SK-N-SH treated with all-trans-retinoic acid at 6 μM for 48 hours (cell line): ENCODE results near the gene SIGLEC9.

ENCODE experiments used
- ATAC-seq: fragments of 200-7000 bp; cut with Tn5 transposase; 3 replicates; pipeline ENCODE4 v1.9.1; 2020; ENCODE audit warnings: mild to moderate bottlenecking, moderate library complexity
- ARNTL ChIP-seq: fragments of 450-650 bp; formaldehyde crosslinking; IDR thresholded peaks from 2 replicates; pipeline ENCODE4 v1.5.0; 2020; ENCODE audit warnings: low read depth, mild to moderate bottlenecking, moderate library complexity, borderline replicate concordance
- BACH2 ChIP-seq: fragments of 250-450 bp; sonication (Bioruptor Pico); IDR thresholded peaks from 2 replicates; pipeline ENCODE4 v1.9.0; 2021; ENCODE audit warnings: mild to moderate bottlenecking, borderline replicate concordance
- CREB5 ChIP-seq: fragments of 250-450 bp; sonication (Bioruptor Pico); IDR thresholded peaks from 2 replicates; pipeline ENCODE4 v1.5.1; 2020; ENCODE audit warnings: low read depth, mild to moderate bottlenecking, moderate library complexity
- CSDC2 ChIP-seq: fragments of 250-450 bp; sonication (Bioruptor Pico); IDR thresholded peaks from 2 replicates; pipeline ENCODE4 v1.5.0; 2020; ENCODE audit warnings: mild to moderate bottlenecking, moderate library complexity
- ESRRG ChIP-seq: fragments of 250-450 bp; sonication (Bioruptor Pico); IDR thresholded peaks from 2 replicates; pipeline ENCODE4 v1.6.1; 2021; ENCODE audit warnings: mild to moderate bottlenecking
- GLIS3 ChIP-seq: fragments of 250-450 bp; sonication (Bioruptor Pico); IDR thresholded peaks from 2 replicates; pipeline ENCODE4 v1.5.0; 2020; ENCODE audit warnings: mild to moderate bottlenecking, moderate library complexity
- ISL1 ChIP-seq: fragments of 250-450 bp; sonication (Bioruptor Pico); IDR thresholded peaks from 2 replicates; pipeline ENCODE4 v2.1.2; 2022; ENCODE audit warnings: mild to moderate bottlenecking, moderate library complexity
- OSR1 ChIP-seq: fragments of 250-450 bp; sonication (Bioruptor Pico); IDR thresholded peaks from 2 replicates; pipeline ENCODE4 v1.8.0; 2022; ENCODE audit warnings: moderate library complexity, mild to moderate bottlenecking, inconsistent platforms
- PATZ1 ChIP-seq: fragments of 250-450 bp; sonication (Bioruptor Pico); IDR thresholded peaks from 2 replicates; pipeline ENCODE4 v1.8.0; 2020; ENCODE audit warnings: mild to moderate bottlenecking, moderate library complexity, borderline replicate concordance
- PPARA ChIP-seq: fragments of 250-450 bp; sonication (Bioruptor Pico); IDR thresholded peaks from 2 replicates; pipeline ENCODE4 v1.5.0; 2020; ENCODE audit warnings: mild to moderate bottlenecking, borderline replicate concordance
- TCF4 ChIP-seq: fragments of 250-450 bp; sonication (Bioruptor Pico); IDR thresholded peaks from 2 replicates; pipeline ENCODE4 v1.8.0; 2021; ENCODE audit warnings: mild to moderate bottlenecking, moderate library complexity, borderline replicate concordance
- TOX ChIP-seq: fragments of 250-450 bp; sonication (Bioruptor Pico); IDR thresholded peaks from 2 replicates; pipeline ENCODE4 v1.8.0; 2021; ENCODE audit warnings: mild to moderate bottlenecking, moderate library complexity, borderline replicate concordance
- ZC3H10 ChIP-seq: fragments of 250-450 bp; sonication (Bioruptor Pico); IDR thresholded peaks from 2 replicates; pipeline ENCODE4 v1.5.1; 2021; ENCODE audit warnings: mild to moderate bottlenecking, moderate library complexity
- ZFP3 ChIP-seq: fragments of 250-450 bp; sonication (Bioruptor Pico); IDR thresholded peaks from 2 replicates; pipeline ENCODE4 v1.5.0; 2020; ENCODE audit warnings: mild to moderate bottlenecking, moderate library complexity
- ZNF565 ChIP-seq: fragments of 450-650 bp; formaldehyde crosslinking; conservative IDR thresholded peaks from 2 replicates; pipeline ENCODE4 v1.5.0; 2020; ENCODE audit warnings: low read depth, mild to moderate bottlenecking, moderate library complexity
- ZNF70 ChIP-seq: fragments of 450-650 bp; formaldehyde crosslinking; IDR thresholded peaks from 2 replicates; pipeline ENCODE4 v1.5.0; 2020; ENCODE audit warnings: mild to moderate bottlenecking, moderate library complexity
- TF ChIP-seq, protein P1 (sequence below): fragments of 250-450 bp; sonication (Bioruptor Pico); IDR thresholded peaks from 2 replicates; pipeline ENCODE4 v1.5.1; 2021; ENCODE audit warnings: mild to moderate bottlenecking, moderate library complexity
- TF ChIP-seq, protein P2 (sequence below): fragments of 250-450 bp; sonication (Bioruptor Pico); IDR thresholded peaks from 2 replicates; pipeline ENCODE4 v1.5.0; 2020; ENCODE audit warnings: mild to moderate bottlenecking, moderate library complexity

Gene SIGLEC9

GRCh38 chr19:51076631-51077213 is 48.0 kb upstream of the SIGLEC9 start:
- no peak for ATAC-seq
- TF ChIP-seq ZC3H10 (CRISPR knock-in tag) = no peak
- TF ChIP-seq ARNTL (CRISPR knock-in tag) = no peak

GRCh38 chr19:51078104-51078503 is 46.6 kb upstream of the SIGLEC9 start:
- no peak for TF ChIP-seq ZFP3
- TF ChIP-seq PATZ1 (CRISPR knock-in tag) = no peak
- TF ChIP-seq CSDC2 = no peak
- TF ChIP-seq, protein P1, sequence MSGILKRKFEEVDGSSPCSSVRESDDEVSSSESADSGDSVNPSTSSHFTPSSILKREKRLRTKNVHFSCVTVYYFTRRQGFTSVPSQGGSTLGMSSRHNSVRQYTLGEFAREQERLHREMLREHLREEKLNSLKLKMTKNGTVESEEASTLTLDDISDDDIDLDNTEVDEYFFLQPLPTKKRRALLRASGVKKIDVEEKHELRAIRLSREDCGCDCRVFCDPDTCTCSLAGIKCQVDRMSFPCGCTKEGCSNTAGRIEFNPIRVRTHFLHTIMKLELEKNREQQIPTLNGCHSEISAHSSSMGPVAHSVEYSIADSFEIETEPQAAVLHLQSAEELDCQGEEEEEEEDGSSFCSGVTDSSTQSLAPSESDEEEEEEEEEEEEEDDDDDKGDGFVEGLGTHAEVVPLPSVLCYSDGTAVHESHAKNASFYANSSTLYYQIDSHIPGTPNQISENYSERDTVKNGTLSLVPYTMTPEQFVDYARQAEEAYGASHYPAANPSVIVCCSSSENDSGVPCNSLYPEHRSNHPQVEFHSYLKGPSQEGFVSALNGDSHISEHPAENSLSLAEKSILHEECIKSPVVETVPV (CRISPR knock-in tag) = no peak
- no peak for TF ChIP-seq GLIS3 (CRISPR knock-in tag)
- no peak for TF ChIP-seq BACH2 (CRISPR knock-in tag)
- no peak for TF ChIP-seq ISL1 (CRISPR knock-in tag)
- no peak for TF ChIP-seq PPARA
- TF ChIP-seq OSR1 (CRISPR knock-in tag) = no peak
- no peak for TF ChIP-seq TOX (CRISPR knock-in tag)
- no peak for ATAC-seq

- TF ChIP-seq ZC3H10 (CRISPR knock-in tag) (no peak), OSR1 (CRISPR knock-in tag) (no peak)
- ATAC-seq = no peak
Measured at GRCh38 chr19:51078731-51079130, 46.0 kb upstream of the SIGLEC9 start.

DNA sequence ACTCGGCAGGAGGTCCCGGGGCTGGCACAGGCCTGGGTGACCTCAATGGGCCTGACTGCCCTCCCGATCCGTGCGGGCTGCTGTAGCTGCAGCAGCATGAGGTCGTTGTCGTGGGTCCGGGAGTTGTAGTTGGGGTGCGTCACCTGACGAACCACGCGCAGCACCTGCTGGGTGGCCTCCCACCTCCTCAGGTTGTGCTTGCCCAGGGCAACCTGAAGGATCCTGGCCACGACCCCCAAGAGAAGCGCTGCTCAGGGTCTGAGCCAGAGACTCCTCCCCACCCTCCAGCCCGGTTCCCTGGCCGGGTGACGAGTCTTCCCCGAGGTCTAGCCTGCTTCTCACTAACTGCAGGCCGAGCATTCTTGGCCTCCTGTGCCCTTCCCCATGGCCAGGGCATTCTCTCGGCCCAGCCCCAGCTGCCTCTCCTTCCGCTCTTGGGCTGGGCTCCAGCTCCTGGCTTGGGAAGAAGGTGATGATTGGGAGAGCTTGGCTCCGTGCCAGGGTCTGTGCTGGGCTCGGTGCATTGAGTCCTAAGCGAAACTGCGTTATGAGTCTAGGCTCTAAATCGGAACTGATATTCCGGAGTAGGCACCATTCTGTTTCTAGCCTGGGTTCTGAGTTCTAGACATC is 45.1 kb upstream of the SIGLEC9 start:
- ATAC-seq = no peak
- TF ChIP-seq, protein P2, sequence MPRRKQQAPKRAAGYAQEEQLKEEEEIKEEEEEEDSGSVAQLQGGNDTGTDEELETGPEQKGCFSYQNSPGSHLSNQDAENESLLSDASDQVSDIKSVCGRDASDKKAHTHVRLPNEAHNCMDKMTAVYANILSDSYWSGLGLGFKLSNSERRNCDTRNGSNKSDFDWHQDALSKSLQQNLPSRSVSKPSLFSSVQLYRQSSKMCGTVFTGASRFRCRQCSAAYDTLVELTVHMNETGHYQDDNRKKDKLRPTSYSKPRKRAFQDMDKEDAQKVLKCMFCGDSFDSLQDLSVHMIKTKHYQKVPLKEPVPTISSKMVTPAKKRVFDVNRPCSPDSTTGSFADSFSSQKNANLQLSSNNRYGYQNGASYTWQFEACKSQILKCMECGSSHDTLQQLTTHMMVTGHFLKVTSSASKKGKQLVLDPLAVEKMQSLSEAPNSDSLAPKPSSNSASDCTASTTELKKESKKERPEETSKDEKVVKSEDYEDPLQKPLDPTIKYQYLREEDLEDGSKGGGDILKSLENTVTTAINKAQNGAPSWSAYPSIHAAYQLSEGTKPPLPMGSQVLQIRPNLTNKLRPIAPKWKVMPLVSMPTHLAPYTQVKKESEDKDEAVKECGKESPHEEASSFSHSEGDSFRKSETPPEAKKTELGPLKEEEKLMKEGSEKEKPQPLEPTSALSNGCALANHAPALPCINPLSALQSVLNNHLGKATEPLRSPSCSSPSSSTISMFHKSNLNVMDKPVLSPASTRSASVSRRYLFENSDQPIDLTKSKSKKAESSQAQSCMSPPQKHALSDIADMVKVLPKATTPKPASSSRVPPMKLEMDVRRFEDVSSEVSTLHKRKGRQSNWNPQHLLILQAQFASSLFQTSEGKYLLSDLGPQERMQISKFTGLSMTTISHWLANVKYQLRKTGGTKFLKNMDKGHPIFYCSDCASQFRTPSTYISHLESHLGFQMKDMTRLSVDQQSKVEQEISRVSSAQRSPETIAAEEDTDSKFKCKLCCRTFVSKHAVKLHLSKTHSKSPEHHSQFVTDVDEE (CRISPR knock-in tag) = no peak
- no peak for TF ChIP-seq TCF4 (CRISPR knock-in tag)
- TF ChIP-seq OSR1 (CRISPR knock-in tag) = no peak
- no peak for TF ChIP-seq PPARA
- TF ChIP-seq ZNF565 (CRISPR knock-in tag) = no peak
- no peak for TF ChIP-seq ISL1 (CRISPR knock-in tag)
- TF ChIP-seq CREB5 (CRISPR knock-in tag) = no peak
- TF ChIP-seq ZFP3 = no peak
- TF ChIP-seq TOX (CRISPR knock-in tag) = no peak
- no peak for TF ChIP-seq ZNF70
- TF ChIP-seq PATZ1 (CRISPR knock-in tag) = no peak
- no peak for TF ChIP-seq CSDC2
- TF ChIP-seq ESRRG (CRISPR knock-in tag) = no peak
